Right cardiac atrium (tissue), 5 donors: Measurements from ENCODE around the gene FAM186B. TPM values are rescaled to one million over a fixed set of nuclear protein-coding genes. Genes with fewer than 3 reads are reported as not detected.

Experiments used
- ATAC-seq, 2 donors: fragments of 200-7000 bp; cut with Tn5 transposase; one replicate each; pipeline versions ENCODE4 v1.8.0 to v1.9.1; 2020; ENCODE audit warnings: moderate library complexity in 2 of 2, mild to moderate bottlenecking in 1 of 2
- DNase-seq, 3 donors: peaks; one replicate each; pipeline ENCODE4 v3.0.0-alpha.2; 2020
- H3K27ac ChIP-seq: one replicate; pipeline ENCODE4 v1.5.1; 2013; ENCODE audit warnings: mild to moderate bottlenecking, low read length, control low read depth, moderate library complexity
- H3K27me3 ChIP-seq: one replicate; pipeline ENCODE4 v1.6.1; 2013; ENCODE audit not compliant: control insufficient read depth, insufficient read depth
- H3K4me1 ChIP-seq: one replicate; pipeline ENCODE4 v1.6.1; 2013; ENCODE audit warnings: low read length; ENCODE audit not compliant: control insufficient read depth, insufficient read depth
- H3K4me3 ChIP-seq: one replicate; pipeline ENCODE4 v1.5.1; 2013; ENCODE audit warnings: low read length, control low read depth
- H3K9me3 ChIP-seq: one replicate; pipeline ENCODE4 v1.6.1; 2013; ENCODE audit warnings: low read length; ENCODE audit not compliant: control insufficient read depth
- WGBS: extraction: QIAGEN DNeasy Blood & Tissue Kit; methylation state at CpG from one replicate; pipeline ENCODE4 v1.1.7; 2013; 5-methylcytosine and 5-hydroxymethylcytosine counted together
- intact Hi-C, 4 donors: fragments of 100-400 bp; cut with DNase I; formaldehyde crosslinking; loops; one replicate each; pipeline versions ENCODE4 v1.11.0 to v1.14.0; 2022 to 2023
- polyA plus RNA-seq: library from polyadenylated mRNA; stranded (reverse); fragments of 200-250 nt; gene quantifications from one replicate; pipeline ENCODE4 v1.2.3, GENCODE V29; 2013
- total RNA-seq, 4 donors: library from RNA; stranded (reverse); fragmentation: NEBNext Ultra II Directional; extraction: Animal tissue kit (Norgen Biotek cat#: 25700); gene quantifications; one replicate each; pipeline ENCODE4 v1.2.1, GENCODE V29; 2021
- donor health status: healthy with polysubstance abuse.
- donor health status: DM: no; HTN: yes; CAD: no.
- donor health status: DM: no; HTN: no; CAD: no.
- donor health status: DM: no; HTN: yes; CAD: no; lungs with severe emphysema.
- donor health status: DM: yes; HTN: yes; CAD: no.

FAM186B gene
- total and polyA plus RNA-seq, 5 donors, result 0.16 to 0.74 (median 0.24) TPM

DNA sequence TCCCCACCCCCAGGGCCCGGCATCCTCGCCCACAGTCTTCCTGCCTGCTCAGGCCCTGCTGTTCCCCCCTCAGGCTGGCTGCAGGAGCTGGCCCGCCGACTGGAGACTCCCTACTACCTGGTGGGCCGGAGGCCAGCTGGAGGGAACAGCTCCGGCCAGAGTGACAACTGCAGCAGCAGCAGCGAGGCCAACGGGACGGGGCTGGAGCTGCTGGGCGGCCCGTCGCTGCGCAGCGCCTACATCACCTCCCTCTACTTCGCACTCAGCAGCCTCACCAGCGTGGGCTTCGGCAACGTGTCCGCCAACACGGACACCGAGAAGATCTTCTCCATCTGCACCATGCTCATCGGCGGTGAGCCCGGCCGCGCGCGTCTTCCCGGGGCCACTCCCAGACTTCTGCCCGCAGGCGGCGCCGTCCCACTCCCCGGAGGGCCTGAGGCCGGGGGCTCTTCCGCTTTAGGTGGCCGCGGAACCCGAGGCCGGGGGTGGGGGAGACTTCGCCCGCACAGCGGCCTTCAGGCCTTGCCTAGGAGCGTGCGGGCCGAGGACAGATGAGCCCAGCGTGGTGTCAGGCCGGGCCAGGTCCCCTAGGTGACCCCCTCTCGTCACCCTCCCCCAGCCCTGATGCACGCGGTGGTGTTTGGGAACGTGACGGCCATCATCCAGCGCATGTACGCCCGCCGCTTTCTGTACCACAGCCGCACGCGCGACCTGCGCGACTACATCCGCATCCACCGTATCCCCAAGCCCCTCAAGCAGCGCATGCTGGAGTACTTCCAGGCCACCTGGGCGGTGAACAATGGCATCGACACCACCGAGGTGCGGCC, 56.4 kb downstream of the FAM186B start:
- DNase-seq, result peak in 2 of 3 donors; percentile 72 to 83
- no peak overlapping the region for H3K27ac ChIP-seq
- peaks cover 4% of the 10 kb centered on the region for H3K4me1 ChIP-seq
- H3K4me3 ChIP-seq, result peak overlapping the region; percentile 22
- intact Hi-C loops, result no loop called here
- peak; percentile 32 to 44 for ATAC-seq
- WGBS, result 9% methylated on average over 70 of the region's 70 CpGs
- no peaks in the 10 kb centered on the region for H3K9me3 ChIP-seq
- H3K27me3 ChIP-seq, result no peaks in the 10 kb centered on the region

DNA sequence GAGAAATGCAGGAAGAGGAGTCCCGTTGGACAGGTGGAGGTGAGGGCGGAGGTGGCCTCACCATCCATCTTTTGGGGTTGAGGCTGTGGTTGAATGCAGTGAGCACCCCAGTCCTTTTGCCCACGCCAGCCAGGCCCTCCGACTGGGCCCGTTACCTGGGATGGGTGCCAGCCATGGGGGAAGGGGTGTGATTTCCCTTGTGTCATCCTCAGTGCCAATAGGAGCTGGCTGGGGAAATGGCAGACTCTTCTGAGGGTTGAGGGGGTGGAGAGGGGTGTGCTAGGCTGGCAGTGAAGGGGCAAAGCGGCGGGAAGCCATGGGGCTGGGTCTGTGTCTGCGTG, 57.0 kb downstream of the FAM186B start:
- WGBS, result 40% methylated on average over 8 of the region's 8 CpGs
- intact Hi-C loops, result no loop called here
- Histone ChIP-seq H3K27me3 (no peaks in the 10 kb centered on the region), H3K27ac (no peak overlapping the region), H3K4me1 (peaks cover 4% of the 10 kb centered on the region), H3K9me3 (no peaks in the 10 kb centered on the region), H3K4me3 (peak overlapping the region; percentile 22)
- DNase-seq (no peak), ATAC-seq (peak in 1 of 2 donors; percentile 6)

- 86% methylated on average over 7 of the region's 7 CpGs for WGBS
- no peaks in the 10 kb centered on the region for H3K9me3 ChIP-seq
- no peak overlapping the region for H3K27ac ChIP-seq
- ATAC-seq, result no peak
- no peaks in the 10 kb centered on the region for H3K27me3 ChIP-seq
- peaks cover 4% of the 10 kb centered on the region for H3K4me1 ChIP-seq
- intact Hi-C loops, result no loop called here
- no peak overlapping the region for H3K4me3 ChIP-seq
- no peak for DNase-seq
Observed at GRCh38 chr12:49547090-49547690, 58.2 kb downstream of the FAM186B start.

DNA sequence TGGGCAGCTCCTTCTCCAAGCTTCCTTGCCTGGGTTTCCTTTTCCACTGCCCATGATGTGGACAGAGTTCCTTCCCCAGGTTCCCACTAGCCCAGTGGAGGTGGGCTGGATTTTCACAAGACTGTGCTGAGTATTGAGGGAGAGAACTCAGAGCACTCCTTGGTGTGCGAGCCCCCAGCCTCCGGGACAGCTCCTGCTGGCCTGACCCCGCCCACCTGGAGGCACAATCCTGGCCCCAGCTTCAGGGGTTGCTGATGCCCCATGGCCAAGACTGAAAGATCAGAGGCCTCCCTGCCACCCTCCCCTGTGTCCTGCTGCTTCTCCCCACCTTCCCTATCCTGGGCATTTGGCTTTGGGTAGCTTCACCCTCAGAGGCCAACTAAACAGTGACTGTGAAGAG, 59.0 kb downstream of the FAM186B start:
- WGBS, result 79% methylated on average over 3 of the region's 3 CpGs
- Histone ChIP-seq H3K4me3 (no peak overlapping the region), H3K27ac (no peak overlapping the region), H3K9me3 (no peaks in the 10 kb centered on the region), H3K4me1 (peaks cover 4% of the 10 kb centered on the region), H3K27me3 (no peaks in the 10 kb centered on the region)
- no peak for ATAC-seq
- DNase-seq, result no peak
- intact Hi-C loops, result no loop called here

GRCh38 chr12:49545815-49546214, 59.6 kb downstream of the FAM186B start:
- Histone ChIP-seq H3K4me1 (peaks cover 4% of the 10 kb centered on the region), H3K27me3 (no peaks in the 10 kb centered on the region), H3K27ac (no peak overlapping the region), H3K9me3 (no peaks in the 10 kb centered on the region), H3K4me3 (no peak overlapping the region)
- no peak for ATAC-seq
- WGBS, result 80% methylated on average over 4 of the region's 4 CpGs
- intact Hi-C loops, result no loop called here
- no peak for DNase-seq

DNA sequence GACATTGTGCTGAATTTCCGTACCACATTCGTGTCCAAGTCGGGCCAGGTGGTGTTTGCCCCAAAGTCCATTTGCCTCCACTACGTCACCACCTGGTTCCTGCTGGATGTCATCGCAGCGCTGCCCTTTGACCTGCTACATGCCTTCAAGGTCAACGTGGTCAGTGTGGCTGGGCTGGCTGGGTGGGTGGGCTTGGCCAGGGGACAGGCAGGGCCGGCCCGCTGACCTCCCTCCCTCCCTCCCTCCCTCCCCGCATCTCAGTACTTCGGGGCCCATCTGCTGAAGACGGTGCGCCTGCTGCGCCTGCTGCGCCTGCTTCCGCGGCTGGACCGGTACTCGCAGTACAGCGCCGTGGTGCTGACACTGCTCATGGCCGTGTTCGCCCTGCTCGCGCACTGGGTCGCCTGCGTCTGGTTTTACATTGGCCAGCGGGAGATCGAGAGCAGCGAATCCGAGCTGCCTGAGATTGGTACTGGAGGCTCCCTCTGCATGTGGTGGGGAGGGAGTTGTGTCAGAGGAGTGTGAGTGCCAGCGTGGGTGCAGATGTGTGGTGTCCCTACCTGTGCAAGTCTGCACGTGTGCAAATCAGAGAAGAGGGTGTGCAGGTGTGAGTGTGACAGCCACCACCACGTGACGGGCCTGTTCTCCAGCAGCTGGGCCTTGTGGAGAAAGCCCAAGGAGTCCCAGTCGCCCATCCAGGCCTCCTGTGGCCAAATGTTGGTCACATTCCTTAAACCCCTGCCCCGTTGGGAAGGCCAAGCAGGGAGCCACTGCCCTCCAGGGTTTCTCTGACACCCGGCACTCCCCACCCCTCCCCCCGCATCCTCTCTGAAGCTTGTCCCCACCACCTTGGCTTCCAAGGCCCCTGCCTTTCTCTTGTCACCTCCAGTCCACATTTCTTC, 61.3 kb downstream of the FAM186B start:
- ATAC-seq (no peak), DNase-seq (no peak)
- Histone ChIP-seq H3K27me3 (no peaks in the 10 kb centered on the region), H3K4me1 (peaks cover 4% of the 10 kb centered on the region), H3K27ac (no peak overlapping the region), H3K4me3 (no peak overlapping the region), H3K9me3 (no peaks in the 10 kb centered on the region)
- intact Hi-C loops, result no loop called here
- WGBS, result 25% methylated on average over 39 of the region's 39 CpGs

GRCh38 chr12:49543221-49543913, 62.1 kb downstream of the FAM186B start:
- no peaks in the 10 kb centered on the region for H3K27me3 ChIP-seq
- DNase-seq (no peak), ATAC-seq (no peak)
- no peaks in the 10 kb centered on the region for H3K9me3 ChIP-seq
- H3K27ac ChIP-seq, result no peak overlapping the region
- no peak overlapping the region for H3K4me3 ChIP-seq
- intact Hi-C loops, result no loop called here
- peaks cover under 1% of the 10 kb centered on the region for H3K4me1 ChIP-seq
- WGBS, result 66% methylated on average over 20 of the region's 20 CpGs

DNA sequence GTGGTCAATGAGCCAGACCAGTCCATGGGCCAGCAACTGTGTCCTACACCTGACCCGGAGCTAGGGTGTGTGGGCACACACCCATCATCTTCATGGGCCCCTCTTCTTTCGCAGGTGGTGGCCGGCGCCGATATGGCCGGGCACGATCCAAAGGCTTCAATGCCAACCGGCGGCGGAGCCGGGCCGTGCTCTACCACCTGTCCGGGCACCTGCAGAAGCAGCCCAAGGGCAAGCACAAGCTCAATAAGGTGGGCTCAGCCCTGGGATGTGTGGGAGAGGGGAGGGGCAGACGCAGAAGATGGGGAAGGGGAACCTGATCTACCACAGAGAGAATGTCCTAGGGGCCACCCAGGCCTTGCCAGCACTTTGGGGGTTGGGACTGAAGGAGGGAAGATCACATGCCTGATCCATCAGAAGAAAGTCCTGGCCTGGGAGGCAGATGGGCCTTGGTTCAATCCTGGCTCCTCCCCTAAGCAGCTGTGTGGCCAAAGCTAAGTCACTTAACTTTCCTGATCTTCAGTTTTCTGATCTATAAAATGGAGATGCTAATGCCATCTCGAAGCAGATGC, 62.8 kb downstream of the FAM186B start:
- H3K27me3 ChIP-seq, result no peaks in the 10 kb centered on the region
- H3K4me3 ChIP-seq, result no peak overlapping the region
- no peaks in the 10 kb centered on the region for H3K4me1 ChIP-seq
- WGBS, result 96% methylated on average over 15 of the region's 15 CpGs
- DNase-seq (no peak), ATAC-seq (no peak)
- H3K9me3 ChIP-seq, result no peaks in the 10 kb centered on the region
- no peak overlapping the region for H3K27ac ChIP-seq
- intact Hi-C loops, result no loop called here

DNA sequence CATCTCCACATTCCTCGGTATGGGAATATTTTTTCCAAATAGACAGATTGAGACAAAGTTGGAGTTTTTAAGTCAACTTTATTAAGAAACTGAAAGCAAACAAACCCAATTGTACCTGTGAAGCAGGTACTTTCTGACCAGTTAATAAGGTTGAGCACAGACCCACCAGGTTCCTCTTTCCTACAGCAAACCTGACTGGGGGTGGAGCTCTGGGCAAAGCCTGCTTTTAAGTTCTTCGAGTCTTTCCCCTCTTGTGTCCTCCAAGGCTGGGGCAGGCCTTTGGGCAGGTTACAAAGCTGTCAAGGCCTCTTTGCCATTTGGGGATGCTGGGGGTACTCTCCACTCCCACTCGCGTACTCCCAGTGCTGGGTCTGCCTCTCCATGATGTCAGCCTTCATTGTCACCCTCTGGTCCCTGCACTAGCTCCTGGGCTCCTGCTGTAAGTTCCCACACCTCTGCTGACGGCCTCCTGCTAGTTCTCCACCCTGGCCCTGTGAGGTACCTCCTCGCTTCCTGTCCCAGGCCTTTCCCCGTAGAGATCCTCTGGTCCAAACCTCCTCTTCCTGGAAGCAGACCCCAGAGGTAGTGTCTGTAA, 63.4 kb downstream of the FAM186B start:
- Histone ChIP-seq H3K4me3 (no peak overlapping the region), H3K27ac (no peak overlapping the region), H3K4me1 (no peaks in the 10 kb centered on the region), H3K27me3 (no peaks in the 10 kb centered on the region), H3K9me3 (no peaks in the 10 kb centered on the region)
- intact Hi-C loops, result no loop called here
- DNase-seq (no peak), ATAC-seq (no peak)
- 84% methylated on average over 7 of the region's 7 CpGs for WGBS

- intact Hi-C loops, result no loop called here
- DNase-seq (no peak), ATAC-seq (no peak)
- H3K27me3 ChIP-seq, result no peaks in the 10 kb centered on the region
- no peak overlapping the region for H3K4me3 ChIP-seq
- H3K9me3 ChIP-seq, result no peaks in the 10 kb centered on the region
- H3K4me1 ChIP-seq, result no peaks in the 10 kb centered on the region
- no peak overlapping the region for H3K27ac ChIP-seq
- 83% methylated on average over 18 of the region's 18 CpGs for WGBS
Observed at GRCh38 chr12:49541140-49541861, 64.1 kb downstream of the FAM186B start.
